Memory B cell (primary cell): ENCODE measurements around the gene ASB1.
"Not testable (repeated sequence)": the region's sequence is repeated elsewhere in the genome, so short reads cannot be mapped to it uniquely, and the experiment has no call there.

ENCODE experiments used
- ATAC-seq: fragments of 150-1000 bp; cut with Tn5 transposase; 2 replicates; pipeline ENCODE4 v1.10.0; 2021; ENCODE audit warnings: low read depth, mild to moderate bottlenecking, moderate library complexity
- DNase-seq, 2 donors: peaks; one replicate each; pipeline ENCODE4 v3.0.0; 2022; ENCODE audit warnings: low spot score in 2 of 2
- H3K27ac Mint-ChIP-seq: one replicate; pipeline ENCODE4 v1.8.0; 2022; ENCODE audit warnings: mild to moderate bottlenecking, moderate library complexity, mixed read lengths
- H3K27me3 Mint-ChIP-seq: one replicate; pipeline ENCODE4 v1.8.0; 2022; ENCODE audit warnings: mixed read lengths
- H3K36me3 Mint-ChIP-seq: one replicate; pipeline ENCODE4 v1.8.0; 2022; ENCODE audit warnings: mild to moderate bottlenecking, mixed read lengths
- H3K4me1 Mint-ChIP-seq: one replicate; pipeline ENCODE4 v1.8.0; 2022; ENCODE audit warnings: mixed read lengths
- H3K4me3 Mint-ChIP-seq: one replicate; pipeline ENCODE4 v1.8.0; 2022; ENCODE audit warnings: mild to moderate bottlenecking, moderate library complexity, mixed read lengths
- H3K9me3 Mint-ChIP-seq: one replicate; pipeline ENCODE4 v1.8.0; 2022; ENCODE audit warnings: mixed read lengths

ASB1 gene

DNA sequence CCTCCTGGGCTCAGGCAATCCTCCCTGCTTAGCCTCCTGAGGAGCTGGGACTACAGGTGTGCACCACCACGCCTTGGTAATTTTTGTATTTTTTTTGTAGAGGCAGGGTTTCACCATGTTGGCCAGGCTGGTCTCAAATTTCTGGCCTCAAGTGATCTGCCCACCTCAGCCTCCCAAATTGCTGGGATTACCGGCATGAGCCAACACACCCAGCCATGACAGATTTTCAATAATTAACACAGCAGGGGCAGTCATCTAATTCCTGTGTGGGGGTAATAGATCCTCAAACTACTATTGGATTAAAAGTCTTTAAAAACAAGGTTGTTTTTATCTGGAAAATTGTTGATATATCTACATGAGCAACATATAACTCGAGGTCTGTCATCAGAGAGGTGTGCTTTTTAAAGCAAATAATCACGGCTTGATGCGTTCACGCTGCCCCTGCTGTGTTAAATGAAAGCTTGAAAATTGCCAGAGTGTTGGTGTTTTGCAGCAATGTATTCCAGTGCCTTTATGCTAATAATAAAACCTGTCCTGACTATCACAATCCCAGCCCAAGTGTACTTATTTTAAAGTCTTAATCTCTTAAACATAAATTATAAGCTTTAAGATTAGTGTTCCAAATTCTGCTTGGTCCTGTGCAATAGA lies 35.6 kb upstream of the ASB1 start:
- Mint-ChIP-seq H3K36me3 (peaks cover 2% of the 10 kb centered on the region), H3K4me1 (no peaks in the 10 kb centered on the region), H3K9me3 (no peaks in the 10 kb centered on the region), H3K4me3 (no peak overlapping the region), H3K27me3 (no peaks in the 10 kb centered on the region), H3K27ac (no peak overlapping the region)
- DNase-seq (no peak), ATAC-seq (no peak)

DNA sequence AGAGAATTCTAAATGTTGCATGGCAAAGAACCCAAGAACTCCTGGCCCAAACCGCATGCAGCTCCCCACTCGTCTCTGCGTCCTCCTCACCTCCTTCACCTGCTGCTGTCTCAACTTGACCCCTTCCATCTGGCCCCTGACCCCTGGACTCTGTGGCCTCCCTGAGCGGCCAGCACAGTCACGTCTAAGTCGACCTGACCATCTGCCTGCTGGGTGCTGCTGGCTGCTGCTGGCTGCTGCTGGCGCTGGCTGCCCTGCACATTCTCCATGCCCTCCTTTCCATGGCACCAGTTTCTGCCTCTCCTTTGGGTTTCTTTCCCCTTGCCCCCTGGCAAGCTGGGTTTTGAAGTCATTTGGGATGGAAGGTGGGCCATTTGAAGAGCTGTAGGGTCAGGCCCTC lies 30.1 kb upstream of the ASB1 start:
- H3K36me3 Mint-ChIP-seq, result peaks cover 8% of the 10 kb centered on the region
- no peak overlapping the region for H3K27ac Mint-ChIP-seq
- DNase-seq, result no peak
- H3K4me1 Mint-ChIP-seq, result no peaks in the 10 kb centered on the region
- H3K27me3 Mint-ChIP-seq, result no peaks in the 10 kb centered on the region
- ATAC-seq, result no peak
- no peaks in the 10 kb centered on the region for H3K9me3 Mint-ChIP-seq
- H3K4me3 Mint-ChIP-seq, result no peak overlapping the region

- peaks cover 8% of the 10 kb centered on the region for H3K36me3 Mint-ChIP-seq
- no peaks in the 10 kb centered on the region for H3K27me3 Mint-ChIP-seq
- H3K27ac Mint-ChIP-seq, result no peak overlapping the region
- DNase-seq (no peak), ATAC-seq (no peak)
- H3K9me3 Mint-ChIP-seq, result no peaks in the 10 kb centered on the region
- no peaks in the 10 kb centered on the region for H3K4me1 Mint-ChIP-seq
- H3K4me3 Mint-ChIP-seq, result no peak overlapping the region
Measured at GRCh38 chr2:238397356-238397755, 29.4 kb upstream of the ASB1 start.

DNA sequence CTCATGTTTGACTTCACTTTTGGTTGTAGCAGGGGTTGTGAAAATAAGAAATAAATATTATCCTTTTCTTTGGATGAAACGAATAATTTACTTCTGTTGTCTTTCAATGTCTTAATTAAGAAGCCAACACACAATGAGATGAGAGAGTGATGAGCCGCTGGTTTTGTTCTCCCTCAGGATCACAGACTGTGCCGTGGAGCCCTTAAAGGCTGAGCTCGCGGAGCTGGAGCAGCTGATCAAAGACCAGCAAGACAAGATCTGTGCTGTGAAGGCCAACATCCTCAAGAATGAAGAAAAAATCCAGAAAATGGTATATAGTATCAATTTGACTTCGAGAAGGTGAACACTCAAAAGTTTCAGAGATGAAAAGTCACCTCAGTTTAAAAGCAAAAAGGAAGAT lies 28.1 kb upstream of the ASB1 start:
- no peaks in the 10 kb centered on the region for H3K9me3 Mint-ChIP-seq
- no peak for ATAC-seq
- DNase-seq, result no peak
- H3K27me3 Mint-ChIP-seq, result no peaks in the 10 kb centered on the region
- H3K4me1 Mint-ChIP-seq, result no peaks in the 10 kb centered on the region
- H3K4me3 Mint-ChIP-seq, result no peak overlapping the region
- H3K27ac Mint-ChIP-seq, result no peak overlapping the region
- peaks cover 8% of the 10 kb centered on the region for H3K36me3 Mint-ChIP-seq

GRCh38 chr2:238399094-238399493 lies 27.6 kb upstream of the ASB1 start:
- DNase-seq (no peak), ATAC-seq (no peak)
- no peaks in the 10 kb centered on the region for H3K4me1 Mint-ChIP-seq
- peaks cover 8% of the 10 kb centered on the region for H3K36me3 Mint-ChIP-seq
- no peaks in the 10 kb centered on the region for H3K27me3 Mint-ChIP-seq
- no peak overlapping the region for H3K4me3 Mint-ChIP-seq
- H3K9me3 Mint-ChIP-seq, result no peaks in the 10 kb centered on the region
- H3K27ac Mint-ChIP-seq, result no peak overlapping the region

DNA sequence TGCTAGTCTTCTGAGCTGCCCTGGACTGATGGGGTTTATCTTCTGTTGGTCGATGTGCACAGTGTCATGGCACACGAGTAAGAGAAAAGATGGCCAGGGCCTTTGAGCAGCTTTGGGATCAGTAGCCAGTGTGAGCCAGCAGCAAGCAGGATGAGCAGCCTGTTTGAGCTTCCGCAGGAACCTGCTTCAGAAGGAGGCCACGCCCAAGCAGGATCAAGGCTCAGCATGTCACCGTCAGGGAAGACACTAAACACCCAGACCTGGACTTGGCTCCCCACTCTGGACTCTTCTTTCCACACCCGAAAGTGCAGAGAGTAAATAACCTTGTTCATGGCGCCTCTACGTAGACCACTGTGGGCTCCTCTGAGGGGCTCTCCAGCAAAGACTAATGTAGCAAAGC lies 25.2 kb upstream of the ASB1 start:
- no peak for ATAC-seq

GRCh38 chr2:238403632-238404405 lies 22.9 kb upstream of the ASB1 start:
- Mint-ChIP-seq H3K27me3 (no peaks in the 10 kb centered on the region), H3K9me3 (no peaks in the 10 kb centered on the region), H3K4me1 (no peaks in the 10 kb centered on the region), H3K4me3 (no peak overlapping the region), H3K27ac (no peak overlapping the region), H3K36me3 (peaks cover 4% of the 10 kb centered on the region)
- ATAC-seq (no peak), DNase-seq (no peak)

More for the DNA sequence above, 25.2 kb upstream of the ASB1 start:
- H3K27ac Mint-ChIP-seq, result no peak overlapping the region
- no peaks in the 10 kb centered on the region for H3K4me1 Mint-ChIP-seq
- DNase-seq, result no peak
- no peaks in the 10 kb centered on the region for H3K9me3 Mint-ChIP-seq
- H3K27me3 Mint-ChIP-seq, result no peaks in the 10 kb centered on the region
- peaks cover 6% of the 10 kb centered on the region for H3K36me3 Mint-ChIP-seq
- H3K4me3 Mint-ChIP-seq, result no peak overlapping the region

- no peaks in the 10 kb centered on the region for H3K9me3 Mint-ChIP-seq
- H3K27me3 Mint-ChIP-seq, result no peaks in the 10 kb centered on the region
- DNase-seq, result no peak
- no peak for ATAC-seq
- peaks cover 4% of the 10 kb centered on the region for H3K36me3 Mint-ChIP-seq
- no peak overlapping the region for H3K4me3 Mint-ChIP-seq
- no peak overlapping the region for H3K27ac Mint-ChIP-seq
- no peaks in the 10 kb centered on the region for H3K4me1 Mint-ChIP-seq
Measured at GRCh38 chr2:238404406-238405216, 22.1 kb upstream of the ASB1 start.

DNA sequence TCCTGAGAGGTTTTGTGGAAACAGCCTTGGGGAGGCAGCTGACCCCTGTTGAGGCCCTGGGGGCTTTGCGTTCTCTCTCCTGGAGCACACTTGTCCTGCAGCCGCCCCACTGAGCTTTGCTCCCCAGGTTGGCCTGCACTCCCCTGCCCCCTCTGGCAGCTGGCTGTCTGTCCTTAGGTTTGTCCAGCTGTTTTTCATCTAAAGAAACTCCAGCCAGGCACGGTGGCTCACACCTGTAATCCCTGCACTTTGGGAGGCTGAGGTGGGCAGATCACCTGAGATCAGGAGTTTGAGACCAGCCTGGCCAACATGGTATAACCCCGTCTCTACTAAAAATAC lies 21.5 kb upstream of the ASB1 start:
- not testable (repeated sequence) for H3K9me3 Mint-ChIP-seq

GRCh38 chr2:238406221-238406997 lies 20.3 kb upstream of the ASB1 start:
- Mint-ChIP-seq H3K27me3 (no peaks in the 10 kb centered on the region), H3K9me3 (no peaks in the 10 kb centered on the region), H3K36me3 (peaks cover 3% of the 10 kb centered on the region), H3K4me1 (no peaks in the 10 kb centered on the region), H3K27ac (no peak overlapping the region), H3K4me3 (no peak overlapping the region)
- no peak for ATAC-seq
- no peak for DNase-seq

More for the DNA sequence above, 21.5 kb upstream of the ASB1 start:
- not testable (repeated sequence) for DNase-seq, ATAC-seq, H3K27ac Mint-ChIP-seq, H3K36me3 Mint-ChIP-seq, H3K4me3 Mint-ChIP-seq, H3K4me1 Mint-ChIP-seq, H3K27me3 Mint-ChIP-seq

GRCh38 chr2:238406998-238407285 lies 19.8 kb upstream of the ASB1 start:
- DNase-seq (no peak), ATAC-seq (no peak)
- H3K27me3 Mint-ChIP-seq, result no peaks in the 10 kb centered on the region
- H3K9me3 Mint-ChIP-seq, result no peaks in the 10 kb centered on the region
- no peak overlapping the region for H3K4me3 Mint-ChIP-seq
- H3K27ac Mint-ChIP-seq, result no peak overlapping the region
- no peaks in the 10 kb centered on the region for H3K4me1 Mint-ChIP-seq
- H3K36me3 Mint-ChIP-seq, result peaks cover 1% of the 10 kb centered on the region

- Mint-ChIP-seq H3K27me3 (no peaks in the 10 kb centered on the region), H3K9me3 (no peaks in the 10 kb centered on the region), H3K36me3 (peaks cover 1% of the 10 kb centered on the region), H3K27ac (no peak overlapping the region), H3K4me1 (no peaks in the 10 kb centered on the region), H3K4me3 (no peak overlapping the region)
- DNase-seq (no peak), ATAC-seq (no peak)
Measured at GRCh38 chr2:238407566-238407965, 19.2 kb upstream of the ASB1 start.

GRCh38 chr2:238408615-238409340 lies 17.9 kb upstream of the ASB1 start:
- H3K4me1 Mint-ChIP-seq, result no peaks in the 10 kb centered on the region
- DNase-seq (no peak), ATAC-seq (no peak)
- H3K27ac Mint-ChIP-seq, result no peak overlapping the region
- no peak overlapping the region for H3K4me3 Mint-ChIP-seq
- no peaks in the 10 kb centered on the region for H3K9me3 Mint-ChIP-seq
- H3K36me3 Mint-ChIP-seq, result peaks cover 1% of the 10 kb centered on the region
- no peaks in the 10 kb centered on the region for H3K27me3 Mint-ChIP-seq
